ENCODE data around the gene GNG14. TPM values are rescaled to one million over a fixed set of nuclear protein-coding genes. Genes with fewer than 3 reads are reported as not detected.
A peak's percentile ranks its signal among the peaks of the same experiment; 100 is the strongest.

Gene GNG14
- total and polyA plus RNA-seq, 2 of the 13 experiments (the other 11 are each of a cell fraction or from before 2014, with no cell fraction given) = not detected

DNA sequence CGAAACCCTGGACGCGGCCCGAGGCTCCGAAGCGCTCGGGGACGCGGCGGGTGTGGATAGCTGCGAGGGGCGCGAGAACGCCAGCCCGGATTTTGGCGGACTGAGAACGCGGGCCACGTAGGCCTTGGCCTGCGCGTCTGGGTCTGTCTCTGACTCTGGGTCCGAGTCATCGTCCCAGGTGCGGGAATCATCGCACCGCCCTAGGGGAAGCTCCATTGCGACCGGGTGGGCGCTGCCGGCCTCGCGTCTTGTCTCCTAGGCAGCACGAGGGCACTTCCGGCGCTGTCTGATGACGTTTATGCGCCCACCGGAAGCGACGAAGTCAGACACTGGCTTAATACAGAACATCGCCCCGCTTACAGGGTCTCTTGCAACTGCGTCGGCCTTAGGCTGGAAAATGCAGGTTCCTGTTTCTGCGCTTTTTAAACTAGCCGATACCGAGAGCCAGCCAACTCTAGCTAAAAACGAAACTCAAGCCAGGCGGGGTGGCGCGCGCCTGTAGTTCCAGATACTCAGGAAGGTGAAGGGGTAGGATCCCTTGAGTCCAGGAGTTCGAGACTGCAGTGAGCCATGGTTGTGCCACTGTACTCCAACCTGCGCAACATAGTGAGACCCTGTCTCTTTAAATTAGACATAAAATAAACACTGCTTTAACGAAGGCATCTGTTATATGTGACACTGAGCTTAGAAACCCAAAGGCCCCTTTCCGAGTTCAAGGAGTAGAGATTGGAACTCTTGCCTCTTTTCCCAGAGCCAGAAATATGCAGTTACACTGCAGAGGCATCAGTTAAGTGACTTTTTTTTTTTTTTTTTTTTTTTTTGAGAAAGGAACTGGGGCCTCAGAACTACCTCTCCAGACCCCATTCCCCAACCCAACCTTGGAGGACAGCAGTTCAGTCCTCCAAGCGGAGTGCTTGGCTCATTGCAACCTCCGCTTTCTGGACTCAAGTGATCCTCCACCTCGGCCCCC lies 8.9 kb downstream of the GNG14 start, which contains the start of gene FBXW9 (continued):
- TF ChIP-seq, protein P1, sequence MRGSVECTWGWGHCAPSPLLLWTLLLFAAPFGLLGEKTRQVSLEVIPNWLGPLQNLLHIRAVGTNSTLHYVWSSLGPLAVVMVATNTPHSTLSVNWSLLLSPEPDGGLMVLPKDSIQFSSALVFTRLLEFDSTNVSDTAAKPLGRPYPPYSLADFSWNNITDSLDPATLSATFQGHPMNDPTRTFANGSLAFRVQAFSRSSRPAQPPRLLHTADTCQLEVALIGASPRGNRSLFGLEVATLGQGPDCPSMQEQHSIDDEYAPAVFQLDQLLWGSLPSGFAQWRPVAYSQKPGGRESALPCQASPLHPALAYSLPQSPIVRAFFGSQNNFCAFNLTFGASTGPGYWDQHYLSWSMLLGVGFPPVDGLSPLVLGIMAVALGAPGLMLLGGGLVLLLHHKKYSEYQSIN (CRISPR knock-in tag; IDR thresholded peaks at IDR 0.05; ENCODE audit: borderline replicate concordance) = no peak
- TF ChIP-seq, protein P2, sequence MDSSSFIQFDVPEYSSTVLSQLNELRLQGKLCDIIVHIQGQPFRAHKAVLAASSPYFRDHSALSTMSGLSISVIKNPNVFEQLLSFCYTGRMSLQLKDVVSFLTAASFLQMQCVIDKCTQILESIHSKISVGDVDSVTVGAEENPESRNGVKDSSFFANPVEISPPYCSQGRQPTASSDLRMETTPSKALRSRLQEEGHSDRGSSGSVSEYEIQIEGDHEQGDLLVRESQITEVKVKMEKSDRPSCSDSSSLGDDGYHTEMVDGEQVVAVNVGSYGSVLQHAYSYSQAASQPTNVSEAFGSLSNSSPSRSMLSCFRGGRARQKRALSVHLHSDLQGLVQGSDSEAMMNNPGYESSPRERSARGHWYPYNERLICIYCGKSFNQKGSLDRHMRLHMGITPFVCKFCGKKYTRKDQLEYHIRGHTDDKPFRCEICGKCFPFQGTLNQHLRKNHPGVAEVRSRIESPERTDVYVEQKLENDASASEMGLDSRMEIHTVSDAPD (CRISPR knock-in tag; IDR thresholded peaks at IDR 0.05) = no peak
- TF ChIP-seq, protein P3, sequence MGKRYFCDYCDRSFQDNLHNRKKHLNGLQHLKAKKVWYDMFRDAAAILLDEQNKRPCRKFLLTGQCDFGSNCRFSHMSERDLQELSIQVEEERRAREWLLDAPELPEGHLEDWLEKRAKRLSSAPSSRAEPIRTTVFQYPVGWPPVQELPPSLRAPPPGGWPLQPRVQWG (CRISPR knock-in tag; IDR thresholded peaks at IDR 0.05; ENCODE audit: borderline replicate concordance, low read depth) = no peak
- TF ChIP-seq CREB1 (IDR thresholded peaks at IDR 0.05) (peak; percentile 98), CREB1 (CRISPR knock-in tag; IDR thresholded peaks at IDR 0.05) (peak; percentile 100), ZBTB1 (CRISPR knock-in tag; IDR thresholded peaks at IDR 0.05; ENCODE audit: borderline replicate concordance) (no peak), TOPORS (CRISPR knock-in tag; IDR thresholded peaks at IDR 0.05) (peak; percentile 58; the same call in 1 of the 2 replicates), RXRB (CRISPR knock-in tag; IDR thresholded peaks at IDR 0.05; ENCODE audit: borderline replicate concordance) (0 out of 2 replicates have a peak, but pooled peaks have one; percentile 39), NCOA1 (CRISPR knock-in tag; IDR thresholded peaks at IDR 0.05) (no peak), RBAK (CRISPR knock-in tag; IDR thresholded peaks at IDR 0.05) (no peak), ISL2 (CRISPR knock-in tag; IDR thresholded peaks at IDR 0.05) (peak; percentile 68), KAT7 (CRISPR knock-in tag; IDR thresholded peaks at IDR 0.05; ENCODE audit: borderline replicate concordance) (no peak), KLF15 (CRISPR knock-in tag; IDR thresholded peaks at IDR 0.05; ENCODE audit: borderline replicate concordance) (no peak), SOX5 (CRISPR knock-in tag; IDR thresholded peaks at IDR 0.05; ENCODE audit: borderline replicate concordance) (peak; percentile 31; the same call in 1 of the 2 replicates), ETV6 (CRISPR knock-in tag; conservative IDR thresholded peaks at IDR 0.05) (no peak), ZNF136 (CRISPR knock-in tag; IDR thresholded peaks at IDR 0.05; ENCODE audit: low read depth) (0 out of 2 replicates have a peak, but pooled peaks have one; percentile 48), AKAP8 (CRISPR knock-in tag; IDR thresholded peaks at IDR 0.05) (peak; percentile 91), ELF4 (CRISPR knock-in tag; IDR thresholded peaks at IDR 0.05; ENCODE audit: borderline replicate concordance) (no peak), GABPA (IDR thresholded peaks at IDR 0.05; ENCODE audit: low read depth, low read length) (peak; percentile 99), GABPA (CRISPR knock-in tag; IDR thresholded peaks at IDR 0.05; ENCODE audit: low read depth) (peak; percentile 100), ZNF350 (CRISPR knock-in tag; IDR thresholded peaks at IDR 0.05; ENCODE audit: borderline replicate concordance, low read depth) (peak; percentile 68; the same call in 1 of the 2 replicates), ZFP37 (CRISPR knock-in tag; IDR thresholded peaks at IDR 0.05; ENCODE audit: borderline replicate concordance) (peak; percentile 27; the same call in 1 of the 2 replicates)
- TF ChIP-seq, protein P4, sequence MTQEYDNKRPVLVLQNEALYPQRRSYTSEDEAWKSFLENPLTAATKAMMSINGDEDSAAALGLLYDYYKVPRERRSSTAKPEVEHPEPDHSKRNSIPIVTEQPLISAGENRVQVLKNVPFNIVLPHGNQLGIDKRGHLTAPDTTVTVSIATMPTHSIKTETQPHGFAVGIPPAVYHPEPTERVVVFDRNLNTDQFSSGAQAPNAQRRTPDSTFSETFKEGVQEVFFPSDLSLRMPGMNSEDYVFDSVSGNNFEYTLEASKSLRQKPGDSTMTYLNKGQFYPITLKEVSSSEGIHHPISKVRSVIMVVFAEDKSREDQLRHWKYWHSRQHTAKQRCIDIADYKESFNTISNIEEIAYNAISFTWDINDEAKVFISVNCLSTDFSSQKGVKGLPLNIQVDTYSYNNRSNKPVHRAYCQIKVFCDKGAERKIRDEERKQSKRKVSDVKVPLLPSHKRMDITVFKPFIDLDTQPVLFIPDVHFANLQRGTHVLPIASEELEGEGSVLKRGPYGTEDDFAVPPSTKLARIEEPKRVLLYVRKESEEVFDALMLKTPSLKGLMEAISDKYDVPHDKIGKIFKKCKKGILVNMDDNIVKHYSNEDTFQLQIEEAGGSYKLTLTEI (CRISPR knock-in tag; conservative IDR thresholded peaks at IDR 0.05) = no peak
